Testis (tissue), 3 donors: Measurements from ENCODE around the gene A1BG. TPM values are rescaled to one million over a fixed set of nuclear protein-coding genes. Genes with fewer than 3 reads are reported as not detected.

Source experiments
- DNase-seq: peaks from one replicate; pipeline ENCODE4 v3.0.0-alpha.2; 2019
- H3K27ac ChIP-seq, 2 donors: fragments of 200-600 bp; sonication (generic); one replicate each; pipeline ENCODE4 v1.5.1; 2019
- H3K27me3 ChIP-seq: fragments of 200-600 bp; sonication (generic); one replicate; pipeline ENCODE4 v1.5.1; 2019
- H3K36me3 ChIP-seq: fragments of 200-600 bp; sonication (generic); one replicate; pipeline ENCODE4 v1.5.1; 2017; ENCODE audit warnings: low read depth; ENCODE audit errors: missing control alignments
- H3K4me1 ChIP-seq: fragments of 200-600 bp; sonication (generic); one replicate; pipeline ENCODE4 v1.5.1; 2019
- H3K4me3 ChIP-seq, 2 donors: fragments of 200-600 bp; sonication (generic); one replicate each; pipeline ENCODE4 v1.5.1; 2017 to 2019
- H3K9me3 ChIP-seq: fragments of 200-600 bp; sonication (generic); one replicate; pipeline ENCODE4 v1.5.1; 2017
- CTCF ChIP-seq, 3 experiments: fragments of 450-650 bp in 2 of 3; fragments of 200-600 bp in 1 of 3; sonication (generic) in 1 of 3; IDR thresholded peaks; one replicate each; pipeline ENCODE4 v1.5.1; 2016 to 2019; ENCODE audit warnings: antibody characterized with exemption in 3 of 3, mild to moderate bottlenecking in 2 of 3, moderate library complexity in 1 of 3
- POLR2A ChIP-seq: fragments of 450-650 bp; IDR thresholded peaks from one replicate; pipeline ENCODE4 v1.6.1; 2017; ENCODE audit warnings: antibody characterized with exemption, mild to moderate bottlenecking, moderate library complexity
- WGBS, 2 donors: methylation state at CpG; one replicate each; pipeline ENCODE4 v1.1.5; 2018; 5-methylcytosine and 5-hydroxymethylcytosine counted together
- intact Hi-C: fragments of 100-400 bp; cut with DNase I; formaldehyde crosslinking; loops from one replicate; pipeline ENCODE4 v1.15.1; 2023; ENCODE audit warnings: low total_unique reads
- polyA plus RNA-seq: library from polyadenylated mRNA; stranded (reverse); fragments of 350-450 nt; fragmentation: Illumina TruSeq; extraction: RNeasy Lipid Tissue Mini Kit (QIAGEN cat#74804); gene quantifications from one replicate; pipeline ENCODE4 v1.2.3, GENCODE V29; 2014; ENCODE audit warnings: low read depth, low replicate concordance; ENCODE audit not compliant: insufficient read depth
- total RNA-seq, 2 donors: library from RNA; depleted of rRNA; stranded (reverse); fragments of >200 nt; gene quantifications; one replicate each; pipeline ENCODE4 v1.2.3, GENCODE V29; 2016

Gene A1BG
- total and polyA plus RNA-seq, 3 donors from 2014 or later: 3.5 to 13.1 (median 4.5) TPM

GRCh38 chr19:58334691-58335249 is 18.5 kb downstream of the A1BG start:
- H3K36me3 ChIP-seq: no peaks in the 10 kb centered on the region

GRCh38 chr19:58332697-58333096 is 20.6 kb downstream of the A1BG start:
- WGBS, 2 donors: 90 to 92% methylated on average over 1 of the region's 1 CpG
- intact Hi-C loops: no loop called here
- no peak for DNase-seq
- H3K27ac ChIP-seq: no peak overlapping the region
- H3K4me3 ChIP-seq: no peak overlapping the region
- no peaks in the 10 kb centered on the region for H3K36me3 ChIP-seq
- no peaks in the 10 kb centered on the region for H3K9me3 ChIP-seq
- H3K27me3 ChIP-seq: no peaks in the 10 kb centered on the region
- TF ChIP-seq CTCF (IDR thresholded peaks at IDR 0.05): no peak
- no peak for TF ChIP-seq POLR2A
- peaks cover 6% of the 10 kb centered on the region for H3K4me1 ChIP-seq

More at GRCh38 chr19:58334691-58335249, 18.5 kb downstream of the A1BG start:
- Histone ChIP-seq H3K4me1 (no peaks in the 10 kb centered on the region), H3K27me3 (no peaks in the 10 kb centered on the region), H3K9me3 (no peaks in the 10 kb centered on the region), H3K4me3 (no peak overlapping the region), H3K27ac (no peak overlapping the region)
- intact Hi-C loops: no loop called here
- TF ChIP-seq CTCF (IDR thresholded peaks at IDR 0.05): no peak
- TF ChIP-seq POLR2A: no peak
- no peak for DNase-seq
- WGBS, 2 donors: 59 to 84% methylated on average over 15 to 19 of the region's 19 CpGs

- H3K27me3 ChIP-seq: no peaks in the 10 kb centered on the region
- no peaks in the 10 kb centered on the region for H3K36me3 ChIP-seq
- H3K27ac ChIP-seq: no peak overlapping the region
- no peak for DNase-seq
- 78 to 87% methylated on average over 4 of the region's 4 CpGs for WGBS, 2 donors
- peaks cover 15% of the 10 kb centered on the region for H3K4me1 ChIP-seq
- H3K9me3 ChIP-seq: no peaks in the 10 kb centered on the region
- intact Hi-C loops: no loop called here
- TF ChIP-seq CTCF (IDR thresholded peaks at IDR 0.05) (no peak), POLR2A (no peak)
- H3K4me3 ChIP-seq: no peak overlapping the region
These were observed 22.8 kb downstream of the A1BG start for GRCh38 chr19:58330458-58330857.

GRCh38 chr19:58328999-58329398 is 24.3 kb downstream of the A1BG start:
- no peaks in the 10 kb centered on the region for H3K27me3 ChIP-seq
- no peak overlapping the region for H3K27ac ChIP-seq
- intact Hi-C loops: no loop called here
- no peak for TF ChIP-seq POLR2A
- no peak for TF ChIP-seq CTCF (IDR thresholded peaks at IDR 0.05)
- H3K4me3 ChIP-seq: no peak overlapping the region
- DNase-seq: no peak
- H3K4me1 ChIP-seq: peaks cover 15% of the 10 kb centered on the region
- H3K36me3 ChIP-seq: no peaks in the 10 kb centered on the region
- no peaks in the 10 kb centered on the region for H3K9me3 ChIP-seq
- 65 to 72% methylated on average over 10 of the region's 10 CpGs for WGBS, 2 donors
